GM10266 (cell line): ENCODE measurements around the gene RDM1.

ENCODE experiments used
- DNase-seq: peaks from one replicate; pipeline ENCODE4 v3.0.0; 2012; ENCODE audit errors: extremely low spot score
- CTCF ChIP-seq: IDR thresholded peaks from 2 replicates; pipeline ENCODE4 v1.5.1; 2012; ENCODE audit warnings: mild to moderate bottlenecking, low read depth; ENCODE audit not compliant: control insufficient read depth, insufficient read depth; ENCODE audit errors: missing control alignments

Gene RDM1

DNA sequence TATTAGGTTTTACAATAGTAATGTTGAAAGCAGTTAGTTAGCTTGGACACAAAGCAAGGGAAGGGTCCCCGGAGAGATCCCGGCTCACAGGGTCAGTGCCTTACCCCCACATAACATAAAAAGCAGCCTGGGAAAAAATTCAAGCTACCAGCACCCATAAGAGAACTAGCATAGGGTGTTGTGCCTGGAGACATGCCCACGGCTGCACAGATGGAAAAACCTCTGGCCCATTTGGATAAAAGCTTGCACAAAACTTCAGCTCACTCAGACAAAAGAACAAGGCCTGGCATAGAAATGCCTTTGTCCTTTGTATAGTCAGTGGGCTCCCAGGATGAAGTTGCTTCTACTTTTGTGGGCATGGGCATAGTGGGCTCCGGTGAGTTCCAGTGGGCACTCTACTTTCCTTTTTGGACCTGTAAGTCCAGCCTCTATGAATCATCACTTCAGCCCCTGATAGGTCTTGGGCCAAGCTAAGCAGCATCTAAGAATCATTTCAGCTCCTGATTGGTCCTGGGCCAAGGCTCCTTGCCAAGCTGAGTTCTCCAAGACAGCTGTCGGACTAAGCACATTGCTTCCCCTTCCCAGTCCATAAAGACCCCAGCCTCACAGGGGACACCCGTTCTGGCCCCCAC, 1.3 kb upstream of the RDM1 start:
- DNase-seq: no peak
- TF ChIP-seq CTCF: no peak

- TF ChIP-seq CTCF: no peak
- DNase-seq: no peak
These were observed 2.9 kb downstream of the RDM1 start for GRCh38 chr17:35927714-35928113.

DNA sequence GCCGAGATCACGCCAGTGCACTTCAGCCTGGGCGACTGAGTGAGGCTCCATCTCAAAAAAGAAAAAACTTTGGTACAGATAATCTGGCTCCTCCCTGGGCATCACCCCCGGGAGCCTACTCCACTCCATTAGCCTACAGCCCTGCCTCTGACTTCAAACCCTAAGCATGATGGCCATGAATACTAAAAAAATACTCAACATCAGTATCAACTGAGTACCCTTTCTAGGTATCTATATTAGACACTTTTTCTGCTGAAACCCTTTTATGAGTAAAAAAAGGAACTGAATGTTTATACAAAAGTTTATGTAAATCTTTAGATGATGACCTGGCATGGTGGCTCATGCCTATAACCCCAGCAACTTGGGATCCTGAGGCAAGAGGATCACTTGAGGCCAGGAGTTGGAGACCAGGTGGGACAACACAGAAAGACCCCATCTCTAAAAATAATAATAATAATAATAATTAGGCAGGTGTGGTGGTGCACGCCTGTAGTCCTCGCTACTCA, 6.9 kb downstream of the RDM1 start:
- no peak for TF ChIP-seq CTCF
- DNase-seq: no peak

- no peak for TF ChIP-seq CTCF
- DNase-seq: no peak
These were observed 10.3 kb downstream of the RDM1 start for GRCh38 chr17:35920229-35920628.

DNA sequence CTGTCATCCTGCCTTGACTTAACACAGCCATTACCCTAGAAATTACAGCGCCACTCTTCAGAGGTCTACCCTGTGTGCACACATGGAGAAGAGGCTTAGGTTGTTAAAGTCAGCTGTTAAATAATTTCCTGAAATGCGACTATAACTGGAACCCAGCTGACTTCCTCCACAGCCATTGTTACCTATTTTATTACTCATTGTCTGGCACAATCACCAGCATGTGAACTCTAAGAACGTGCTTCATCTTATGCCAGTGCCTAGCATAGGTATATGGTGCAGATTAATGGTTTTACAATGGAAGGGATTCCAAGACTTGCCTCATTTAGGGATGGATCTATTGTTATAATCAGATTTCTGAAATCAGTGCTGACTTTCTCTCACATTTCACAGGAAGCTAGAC, 11.9 kb downstream of the RDM1 start:
- no peak for DNase-seq
- TF ChIP-seq CTCF: no peak

- TF ChIP-seq CTCF: no peak
- DNase-seq: no peak
These were observed 12.9 kb downstream of the RDM1 start for GRCh38 chr17:35917519-35918213.
